Breast epithelium (tissue), 4 donors: ENCODE results near the gene ACVR1B. TPM values are rescaled to one million over a fixed set of nuclear protein-coding genes. Genes with fewer than 3 reads are reported as not detected.

ENCODE experiments used
- DNase-seq, 2 donors: peaks; one replicate each; pipeline ENCODE4 v3.0.0-alpha.2; 2019; ENCODE audit warnings: low spot score in 2 of 2
- H3K27ac ChIP-seq, 2 donors: fragments of 200-600 bp; sonication (generic) in 1 of 2; one replicate each; pipeline ENCODE4 v1.5.1; 2016 to 2019; ENCODE audit warnings: mild to moderate bottlenecking in 1 of 2
- H3K27me3 ChIP-seq, 2 donors: fragments of 200-600 bp; sonication (generic) in 1 of 2; one replicate each; pipeline versions ENCODE4 v1.5.1 to v1.6.0; 2017 to 2019; ENCODE audit warnings: control low read depth in 1 of 2, mild to moderate bottlenecking in 1 of 2
- H3K36me3 ChIP-seq: fragments of 200-600 bp; one replicate; pipeline ENCODE4 v1.5.1; 2019
- H3K4me1 ChIP-seq, 2 donors: fragments of 200-600 bp; sonication (generic); one replicate each; pipeline ENCODE4 v1.5.1; 2016 to 2019; ENCODE audit warnings: control low read depth in 1 of 2
- H3K4me3 ChIP-seq, 3 donors: fragments of 200-600 bp; sonication (generic); 1 replicate in 2 of 3; 2 replicates in 1 of 3; pipeline ENCODE4 v1.5.1; 2016 to 2019; ENCODE audit warnings: mild to moderate bottlenecking in 3 of 3, moderate library complexity in 2 of 3
- H3K9me3 ChIP-seq, 2 donors: fragments of 200-600 bp; sonication (generic) in 1 of 2; one replicate each; pipeline ENCODE4 v1.5.1; 2016 to 2019; ENCODE audit warnings: control low read depth in 1 of 2
- POLR2A ChIP-seq: fragments of 450-650 bp; IDR thresholded peaks from one replicate; pipeline ENCODE4 v1.6.1; 2016; ENCODE audit warnings: antibody characterized with exemption, mild to moderate bottlenecking, moderate library complexity
- POLR2AphosphoS5 ChIP-seq, 3 donors: sonication (generic); formaldehyde crosslinking; IDR thresholded peaks; one replicate each; pipeline ENCODE4 v1.6.1; 2017; ENCODE audit warnings: antibody characterized with exemption in 3 of 3
- intact Hi-C: fragments of 100-400 bp; cut with DNase I; formaldehyde crosslinking; loops from one replicate; pipeline ENCODE4 v1.15.1; 2023; ENCODE audit warnings: low total_unique reads
- total RNA-seq, 3 donors: library from RNA; depleted of rRNA; stranded (reverse); fragments of >200 nt; gene quantifications; one replicate each; pipeline ENCODE4 v1.1.0, GENCODE V29; 2016
- TF ChIP-seq, protein P1 (sequence below), 3 donors: fragments of 450-650 bp; IDR thresholded peaks; one replicate each; pipeline ENCODE4 v1.5.1; 2016 to 2017; ENCODE audit warnings: antibody characterized with exemption in 3 of 3, mild to moderate bottlenecking in 3 of 3, moderate library complexity in 3 of 3

ACVR1B gene
- total RNA-seq, 3 donors from 2014 or later, result 12.3 to 26.3 (median 23.6) TPM

- intact Hi-C loops, result no loop called here
- Histone ChIP-seq H3K9me3 (no peaks in the 10 kb centered on the region), H3K27me3 (no peaks in the 10 kb centered on the region), H3K4me3 (peak overlapping the region in 1 of 3 donors; percentile 78), H3K4me1 (peaks cover 0 to 25% of the 10 kb centered on the region in 2 donors), H3K36me3 (no peaks in the 10 kb centered on the region), H3K27ac (peak overlapping the region; percentile 80 to 94)
- DNase-seq, result no peak
- TF ChIP-seq POLR2A, result no peak
- TF ChIP-seq, protein P1, sequence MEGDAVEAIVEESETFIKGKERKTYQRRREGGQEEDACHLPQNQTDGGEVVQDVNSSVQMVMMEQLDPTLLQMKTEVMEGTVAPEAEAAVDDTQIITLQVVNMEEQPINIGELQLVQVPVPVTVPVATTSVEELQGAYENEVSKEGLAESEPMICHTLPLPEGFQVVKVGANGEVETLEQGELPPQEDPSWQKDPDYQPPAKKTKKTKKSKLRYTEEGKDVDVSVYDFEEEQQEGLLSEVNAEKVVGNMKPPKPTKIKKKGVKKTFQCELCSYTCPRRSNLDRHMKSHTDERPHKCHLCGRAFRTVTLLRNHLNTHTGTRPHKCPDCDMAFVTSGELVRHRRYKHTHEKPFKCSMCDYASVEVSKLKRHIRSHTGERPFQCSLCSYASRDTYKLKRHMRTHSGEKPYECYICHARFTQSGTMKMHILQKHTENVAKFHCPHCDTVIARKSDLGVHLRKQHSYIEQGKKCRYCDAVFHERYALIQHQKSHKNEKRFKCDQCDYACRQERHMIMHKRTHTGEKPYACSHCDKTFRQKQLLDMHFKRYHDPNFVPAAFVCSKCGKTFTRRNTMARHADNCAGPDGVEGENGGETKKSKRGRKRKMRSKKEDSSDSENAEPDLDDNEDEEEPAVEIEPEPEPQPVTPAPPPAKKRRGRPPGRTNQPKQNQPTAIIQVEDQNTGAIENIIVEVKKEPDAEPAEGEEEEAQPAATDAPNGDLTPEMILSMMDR (IDR thresholded peaks at IDR 0.05), result no peak
- TF ChIP-seq POLR2AphosphoS5 (IDR thresholded peaks at IDR 0.05), result peak in 1 of 3 donors; percentile 24
Observed at GRCh38 chr12:51954561-51955361, 3.3 kb downstream of the ACVR1B start.

DNA sequence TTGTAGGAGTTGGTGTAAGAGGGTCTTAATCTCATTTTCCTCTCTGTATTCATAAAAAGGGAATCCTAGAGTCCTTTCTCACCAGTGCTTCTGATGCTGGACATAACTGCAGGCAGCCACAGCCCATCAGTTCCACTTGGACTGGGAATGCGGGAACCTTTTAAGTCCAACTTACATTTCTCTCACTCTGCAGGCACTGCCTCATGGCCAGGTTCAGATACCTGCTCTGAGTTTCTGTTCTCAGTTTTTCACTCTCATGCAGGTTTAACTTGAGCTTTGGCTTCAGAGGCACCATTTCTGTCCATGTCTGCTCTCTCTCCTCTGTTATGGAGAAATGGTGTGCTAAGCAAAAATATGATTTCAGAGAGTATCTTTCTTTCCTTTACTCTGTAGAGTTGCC lies 4.2 kb downstream of the ACVR1B start:
- H3K27ac ChIP-seq, result peak overlapping the region in 1 of 2 donors; percentile 94
- H3K27me3 ChIP-seq, result no peaks in the 10 kb centered on the region
- TF ChIP-seq POLR2A, result no peak
- TF ChIP-seq, protein P1 (IDR thresholded peaks at IDR 0.05), result no peak

GRCh38 chr12:51958542-51958941 lies 7.0 kb downstream of the ACVR1B start:
- Histone ChIP-seq H3K27ac (peak overlapping the region; percentile 19 to 56), H3K4me1 (peaks cover 0 to 28% of the 10 kb centered on the region in 2 donors), H3K9me3 (no peaks in the 10 kb centered on the region), H3K4me3 (no peak overlapping the region), H3K27me3 (no peaks in the 10 kb centered on the region), H3K36me3 (no peaks in the 10 kb centered on the region)
- TF ChIP-seq, protein P1 (IDR thresholded peaks at IDR 0.05), result no peak
- TF ChIP-seq POLR2A (no peak), POLR2AphosphoS5 (IDR thresholded peaks at IDR 0.05) (no peak)
- intact Hi-C loops, result no loop called here
- no peak for DNase-seq

More for the DNA sequence above, 4.2 kb downstream of the ACVR1B start:
- H3K36me3 ChIP-seq, result no peaks in the 10 kb centered on the region
- no peak for DNase-seq
- intact Hi-C loops, result no loop called here
- no peak overlapping the region for H3K4me3 ChIP-seq
- H3K9me3 ChIP-seq, result no peaks in the 10 kb centered on the region
- peaks cover 0 to 25% of the 10 kb centered on the region in 2 donors for H3K4me1 ChIP-seq

DNA sequence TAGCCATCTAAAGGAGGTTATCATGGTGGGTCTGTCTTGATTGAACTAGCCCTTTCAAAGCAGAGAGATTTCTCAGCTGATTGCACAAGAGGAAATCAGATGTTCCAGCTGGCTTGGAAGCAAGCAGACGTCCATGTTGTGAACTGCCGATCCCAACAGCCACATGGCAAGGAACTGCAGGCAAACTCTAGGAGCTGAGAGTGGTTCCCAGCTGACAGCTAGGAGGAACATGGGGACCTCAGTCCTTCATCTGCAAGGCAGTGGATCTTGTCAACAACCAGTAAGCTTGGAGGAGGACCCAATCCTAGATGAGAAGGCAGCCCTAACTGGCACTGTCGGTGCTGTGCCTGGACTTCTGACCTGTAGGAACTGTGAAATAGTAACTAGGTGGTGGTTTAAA lies 7.7 kb downstream of the ACVR1B start:
- TF ChIP-seq, protein P1 (IDR thresholded peaks at IDR 0.05), result no peak
- TF ChIP-seq POLR2AphosphoS5 (IDR thresholded peaks at IDR 0.05), result peak in 1 of 3 donors; percentile 39
- peaks cover 0 to 22% of the 10 kb centered on the region in 2 donors for H3K4me1 ChIP-seq

GRCh38 chr12:51959921-51960320 lies 8.4 kb downstream of the ACVR1B start:
- H3K36me3 ChIP-seq, result no peaks in the 10 kb centered on the region
- no peak overlapping the region for H3K4me3 ChIP-seq
- H3K4me1 ChIP-seq, result peaks cover 0 to 17% of the 10 kb centered on the region in 2 donors
- H3K27me3 ChIP-seq, result no peaks in the 10 kb centered on the region
- no peak for DNase-seq
- intact Hi-C loops, result no loop called here
- H3K27ac ChIP-seq, result no peak overlapping the region
- H3K9me3 ChIP-seq, result no peaks in the 10 kb centered on the region
- no peak for TF ChIP-seq POLR2AphosphoS5 (IDR thresholded peaks at IDR 0.05)
- TF ChIP-seq POLR2A, result no peak
- TF ChIP-seq, protein P1 (IDR thresholded peaks at IDR 0.05), result no peak

More for the DNA sequence above, 7.7 kb downstream of the ACVR1B start:
- intact Hi-C loops, result no loop called here
- Histone ChIP-seq H3K27ac (peak overlapping the region; percentile 19 to 56), H3K27me3 (no peaks in the 10 kb centered on the region), H3K9me3 (no peaks in the 10 kb centered on the region), H3K36me3 (no peaks in the 10 kb centered on the region), H3K4me3 (peak overlapping the region in 1 of 3 donors; percentile 26)
- DNase-seq, result no peak
